Choroid plexus epithelial cell (primary cell): ENCODE results near the gene DYSF.

ENCODE experiments used
- DNase-seq: peaks from one replicate; pipeline ENCODE4 v3.0.0-alpha.2; 2010; ENCODE audit warnings: low read depth
- H3K4me3 ChIP-seq: 2 replicates; pipeline ENCODE4 v1.5.1; 2011; ENCODE audit warnings: low read depth, mild to moderate bottlenecking, control low read depth, low read length, moderate library complexity
- CTCF ChIP-seq: conservative IDR thresholded peaks from 2 replicates; pipeline ENCODE4 v1.5.1; 2011; ENCODE audit warnings: low read depth, mild to moderate bottlenecking, control low read depth, inconsistent platforms, low read length, moderate library complexity

The DYSF gene

GRCh38 chr2:71674158-71674851, 220.9 kb downstream of the DYSF start:
- no peak overlapping the region for H3K4me3 ChIP-seq
- no peak for DNase-seq
- TF ChIP-seq CTCF: no peak

GRCh38 chr2:71675296-71675695, 221.9 kb downstream of the DYSF start:
- TF ChIP-seq CTCF: no peak
- no peak for DNase-seq
- no peak overlapping the region for H3K4me3 ChIP-seq

- DNase-seq: no peak
- no peak for TF ChIP-seq CTCF
- H3K4me3 ChIP-seq: no peak overlapping the region
Measured at GRCh38 chr2:71678874-71679273, 225.5 kb downstream of the DYSF start.

- DNase-seq: no peak
- no peak overlapping the region for H3K4me3 ChIP-seq
- TF ChIP-seq CTCF: no peak
Measured at GRCh38 chr2:71679491-71679890, 226.1 kb downstream of the DYSF start.

- DNase-seq: no peak
- no peak overlapping the region for H3K4me3 ChIP-seq
- no peak for TF ChIP-seq CTCF
Measured at GRCh38 chr2:71680925-71681324, 227.6 kb downstream of the DYSF start.

GRCh38 chr2:71681626-71682025, 228.3 kb downstream of the DYSF start:
- DNase-seq: no peak
- TF ChIP-seq CTCF: no peak
- H3K4me3 ChIP-seq: no peak overlapping the region

- no peak overlapping the region for H3K4me3 ChIP-seq
- no peak for DNase-seq
- TF ChIP-seq CTCF: no peak
Measured at GRCh38 chr2:71682341-71682740, 229.0 kb downstream of the DYSF start.
